Measurements from ENCODE around the gene NBEAL1. TPM values are rescaled to one million over a fixed set of nuclear protein-coding genes. Genes with fewer than 3 reads are reported as not detected.
"Not testable (repeated sequence)": the region's sequence is repeated elsewhere in the genome, so short reads cannot be mapped to it uniquely, and the experiment has no call there.

Gene NBEAL1
- total RNA-seq, 3 donors from 2014 or later (not counting 1 experiment from before 2014, with no cell fraction given), result 12.2 to 19.7 (median 12.9) TPM

DNA sequence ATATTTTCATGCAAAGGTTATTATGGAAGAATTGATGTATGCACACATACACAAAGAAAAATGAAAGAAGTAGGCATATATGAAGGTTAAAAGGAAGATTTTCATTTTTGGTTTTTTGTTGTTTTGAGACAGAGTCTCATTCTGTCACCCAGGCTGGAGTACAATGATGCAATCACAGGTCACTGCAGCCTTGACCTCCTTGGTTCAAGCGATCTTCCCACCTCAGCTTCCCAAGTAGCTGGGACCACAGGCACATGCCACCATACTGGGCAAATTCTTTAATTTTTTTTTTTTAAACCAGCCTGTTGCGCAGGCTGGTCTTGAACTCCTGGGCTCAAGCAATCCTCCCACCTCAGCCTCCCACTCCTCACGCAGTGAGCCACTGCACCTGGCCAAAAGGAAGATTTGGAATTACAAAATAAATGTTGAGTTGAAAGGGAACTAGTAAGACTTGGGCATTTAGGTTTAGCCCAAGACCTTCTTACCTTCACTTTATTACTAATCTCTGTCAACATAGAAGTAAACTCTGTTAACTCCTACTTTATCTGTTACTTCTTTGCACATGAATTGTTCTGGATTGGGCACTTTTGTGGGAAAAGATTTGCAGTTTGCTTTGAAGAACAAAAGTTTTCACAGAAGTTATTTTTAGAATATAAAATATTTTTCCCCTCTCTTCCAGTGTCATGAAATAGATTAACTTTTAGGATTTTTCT, 31.7 kb upstream of the NBEAL1 start:
- Mint-ChIP-seq H3K9me3 (no peaks in the 10 kb centered on the region), H3K36me3 (no peaks in the 10 kb centered on the region), H3K4me1 (no peaks in the 10 kb centered on the region), H3K27me3 (ENCODE audit: low read depth in 2 of 2) (no peaks in the 10 kb centered on the region), H3K27ac (no peak overlapping the region), H3K4me3 (no peak overlapping the region)
- WGBS (ENCODE audit: insufficient coverage), result 100% methylated on average over 2 of the region's 3 CpGs
- ATAC-seq, result no peak
- no peak overlapping the region for H3K27ac ChIP-seq (ENCODE audit: low read length)
- TF ChIP-seq, protein P1, sequence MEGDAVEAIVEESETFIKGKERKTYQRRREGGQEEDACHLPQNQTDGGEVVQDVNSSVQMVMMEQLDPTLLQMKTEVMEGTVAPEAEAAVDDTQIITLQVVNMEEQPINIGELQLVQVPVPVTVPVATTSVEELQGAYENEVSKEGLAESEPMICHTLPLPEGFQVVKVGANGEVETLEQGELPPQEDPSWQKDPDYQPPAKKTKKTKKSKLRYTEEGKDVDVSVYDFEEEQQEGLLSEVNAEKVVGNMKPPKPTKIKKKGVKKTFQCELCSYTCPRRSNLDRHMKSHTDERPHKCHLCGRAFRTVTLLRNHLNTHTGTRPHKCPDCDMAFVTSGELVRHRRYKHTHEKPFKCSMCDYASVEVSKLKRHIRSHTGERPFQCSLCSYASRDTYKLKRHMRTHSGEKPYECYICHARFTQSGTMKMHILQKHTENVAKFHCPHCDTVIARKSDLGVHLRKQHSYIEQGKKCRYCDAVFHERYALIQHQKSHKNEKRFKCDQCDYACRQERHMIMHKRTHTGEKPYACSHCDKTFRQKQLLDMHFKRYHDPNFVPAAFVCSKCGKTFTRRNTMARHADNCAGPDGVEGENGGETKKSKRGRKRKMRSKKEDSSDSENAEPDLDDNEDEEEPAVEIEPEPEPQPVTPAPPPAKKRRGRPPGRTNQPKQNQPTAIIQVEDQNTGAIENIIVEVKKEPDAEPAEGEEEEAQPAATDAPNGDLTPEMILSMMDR (IDR thresholded peaks at IDR 0.05), result no peak
- no peaks in the 10 kb centered on the region for H3K4me1 ChIP-seq (ENCODE audit: control insufficient read depth, insufficient read depth, low read length)
- peaks cover 8% of the 10 kb centered on the region for H3K36me3 ChIP-seq (ENCODE audit: control insufficient read depth, insufficient read depth, low read length)
- H3K27me3 ChIP-seq (ENCODE audit: control insufficient read depth, insufficient read depth, low read length), result no peaks in the 10 kb centered on the region
- no peak overlapping the region for H3K4me3 ChIP-seq (ENCODE audit: low read length)
- no peak for DNase-seq
- no peaks in the 10 kb centered on the region for H3K9me3 ChIP-seq (ENCODE audit: control insufficient read depth, insufficient read depth, low read length)
- intact Hi-C loops (cut with micrococcal nuclease), result no loop called here

DNA sequence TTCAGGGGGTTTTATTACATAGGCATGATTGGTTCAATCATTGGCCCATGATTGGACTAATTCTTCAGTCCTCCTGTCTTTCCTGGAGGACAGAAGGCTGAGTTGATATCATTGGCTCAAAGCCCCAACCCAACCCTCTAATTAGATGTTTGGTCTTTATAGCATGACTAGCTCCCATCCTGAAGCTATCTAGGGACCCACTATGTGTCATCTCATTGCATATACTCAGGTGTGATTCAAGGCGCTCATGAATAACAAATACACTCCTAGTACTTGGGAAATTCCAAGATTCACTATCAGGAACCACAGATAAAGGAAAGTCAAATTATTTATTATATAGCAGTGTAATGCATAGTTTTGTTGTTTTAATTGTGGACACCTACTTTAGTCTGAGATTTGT, 24.9 kb upstream of the NBEAL1 start:
- H3K27ac Mint-ChIP-seq, result no peak overlapping the region
- Histone ChIP-seq H3K4me3 (ENCODE audit: low read length) (no peak overlapping the region), H3K27ac (ENCODE audit: low read length) (no peak overlapping the region), H3K9me3 (ENCODE audit: control insufficient read depth, insufficient read depth, low read length) (no peaks in the 10 kb centered on the region), H3K36me3 (ENCODE audit: control insufficient read depth, insufficient read depth, low read length) (no peaks in the 10 kb centered on the region), H3K4me1 (ENCODE audit: control insufficient read depth, insufficient read depth, low read length) (no peaks in the 10 kb centered on the region), H3K27me3 (ENCODE audit: control insufficient read depth, insufficient read depth, low read length) (no peaks in the 10 kb centered on the region)
- DNase-seq, result no peak
- no peaks in the 10 kb centered on the region for H3K36me3 Mint-ChIP-seq
- no peaks in the 10 kb centered on the region for H3K4me1 Mint-ChIP-seq
- TF ChIP-seq, protein P1 (IDR thresholded peaks at IDR 0.05), result no peak
- no peak for ATAC-seq
- intact Hi-C loops (cut with micrococcal nuclease), result no loop called here
- 100% methylated on average over 1 of the region's 1 CpG for WGBS (ENCODE audit: insufficient coverage)
- H3K4me3 Mint-ChIP-seq, result no peak overlapping the region
- peaks cover 0 to 1% of the 10 kb centered on the region in 2 donors for H3K27me3 Mint-ChIP-seq (ENCODE audit: low read depth in 2 of 2)
- H3K9me3 Mint-ChIP-seq, result no peaks in the 10 kb centered on the region

DNA sequence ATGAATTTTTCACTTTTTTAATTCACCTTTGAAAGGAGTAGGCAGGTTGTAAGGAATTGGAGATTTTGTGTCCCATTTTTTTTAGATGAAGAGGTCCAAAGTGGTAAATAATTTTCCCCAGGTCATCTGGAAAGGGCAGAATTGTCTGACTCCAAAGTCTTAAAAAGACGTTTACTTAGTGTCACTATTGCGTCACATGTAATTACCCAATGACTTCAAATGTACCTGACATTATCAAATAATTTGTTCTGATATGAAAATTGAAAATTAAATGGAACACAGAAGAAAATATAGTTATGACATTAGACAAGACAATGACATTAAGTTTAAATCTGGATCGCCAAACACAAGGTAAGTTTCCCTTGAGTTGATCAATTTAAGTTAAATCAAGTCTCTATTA, 24.2 kb upstream of the NBEAL1 start:
- Histone ChIP-seq H3K9me3 (ENCODE audit: control insufficient read depth, insufficient read depth, low read length) (no peaks in the 10 kb centered on the region), H3K27ac (ENCODE audit: low read length) (no peak overlapping the region), H3K4me1 (ENCODE audit: control insufficient read depth, insufficient read depth, low read length) (no peaks in the 10 kb centered on the region), H3K27me3 (ENCODE audit: control insufficient read depth, insufficient read depth, low read length) (no peaks in the 10 kb centered on the region), H3K4me3 (ENCODE audit: low read length) (no peak overlapping the region), H3K36me3 (ENCODE audit: control insufficient read depth, insufficient read depth, low read length) (no peaks in the 10 kb centered on the region)
- intact Hi-C loops (cut with micrococcal nuclease), result no loop called here
- Mint-ChIP-seq H3K4me1 (no peaks in the 10 kb centered on the region), H3K27ac (no peak overlapping the region), H3K9me3 (no peaks in the 10 kb centered on the region), H3K4me3 (no peak overlapping the region), H3K27me3 (ENCODE audit: low read depth in 2 of 2) (peaks cover 3 to 9% of the 10 kb centered on the region in 2 donors), H3K36me3 (no peaks in the 10 kb centered on the region)
- DNase-seq (no peak), ATAC-seq (no peak)
- TF ChIP-seq, protein P1 (IDR thresholded peaks at IDR 0.05), result no peak
- WGBS (ENCODE audit: insufficient coverage), result no CpG with 5 or more reads among the region's 3 CpGs

DNA sequence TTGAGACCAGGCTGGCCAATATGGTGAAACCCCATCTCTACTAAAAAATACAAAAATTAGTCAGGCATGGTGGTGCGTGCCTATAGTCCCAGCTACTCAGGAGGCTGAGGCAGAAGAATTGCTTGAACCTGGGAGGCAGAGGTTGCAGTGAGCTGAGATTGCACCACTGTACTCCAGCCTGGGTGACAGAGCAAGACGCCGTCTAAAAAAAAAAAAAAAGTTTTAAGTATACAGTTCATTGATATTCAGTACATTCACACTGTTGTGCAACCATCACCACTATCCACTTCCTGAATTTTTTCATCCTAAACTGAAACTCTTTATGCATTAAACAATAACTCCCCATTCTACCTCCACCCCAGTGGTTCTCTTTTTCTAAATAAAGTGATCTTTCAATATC, 17.6 kb upstream of the NBEAL1 start:
- H3K4me1 Mint-ChIP-seq; intact Hi-C loops (cut with micrococcal nuclease); H3K4me1 ChIP-seq (ENCODE audit: control insufficient read depth, insufficient read depth, low read length); H3K27ac Mint-ChIP-seq; DNase-seq; H3K36me3 ChIP-seq (ENCODE audit: control insufficient read depth, insufficient read depth, low read length); H3K27me3 ChIP-seq (ENCODE audit: control insufficient read depth, insufficient read depth, low read length); H3K4me3 Mint-ChIP-seq; H3K9me3 Mint-ChIP-seq; H3K27ac ChIP-seq (ENCODE audit: low read length); H3K9me3 ChIP-seq (ENCODE audit: control insufficient read depth, insufficient read depth, low read length); H3K36me3 Mint-ChIP-seq; H3K4me3 ChIP-seq (ENCODE audit: low read length): not testable (repeated sequence)
- ATAC-seq, result peak in 1 of 3 donors; percentile 41
- 24% methylated on average over 3 of the region's 3 CpGs for WGBS (ENCODE audit: insufficient coverage)
- peaks cover 5 to 13% of the 10 kb centered on the region in 2 donors for H3K27me3 Mint-ChIP-seq (ENCODE audit: low read depth in 2 of 2)
